GM23338 (cell line): ENCODE measurements around the gene BRSK2. TPM values are rescaled to one million over a fixed set of nuclear protein-coding genes. Genes with fewer than 3 reads are reported as not detected.

Source experiments
- ATAC-seq: fragments of 200-7000 bp; cut with Tn5 transposase; 3 replicates; pipeline ENCODE4 v1.9.1; 2020
- DNase-seq: peaks from one replicate; pipeline ENCODE4 v3.0.0-alpha.2; 2015; ENCODE audit warnings: low spot score
- H2AFZ ChIP-seq: fragments of 200-600 bp; sonication (generic); 2 replicates; pipeline ENCODE4 v1.8.0; 2016; ENCODE audit warnings: antibody characterized with exemption, mild to moderate bottlenecking, moderate library complexity
- H3F3A ChIP-seq: fragments of 200-600 bp; sonication (generic); replicated peaks from 2 replicates; pipeline ENCODE4 v1.8.0; 2017; ENCODE audit warnings: antibody characterized with exemption, mixed run types, low read depth
- H3K27ac ChIP-seq: fragments of 200-600 bp; sonication (generic); 2 replicates; pipeline ENCODE4 v1.6.1; 2016; ENCODE audit warnings: low read depth
- H3K27me3 ChIP-seq: fragments of 200-600 bp; sonication (generic); 2 replicates; pipeline ENCODE4 v1.8.0; 2016; ENCODE audit warnings: mild to moderate bottlenecking, mixed run types, moderate library complexity; ENCODE audit not compliant: insufficient read depth
- H3K36me3 ChIP-seq: fragments of 200-600 bp; sonication (generic); 2 replicates; pipeline ENCODE4 v1.8.0; 2016; ENCODE audit warnings: mild to moderate bottlenecking; ENCODE audit not compliant: insufficient read depth
- H3K4me1 ChIP-seq: fragments of 200-600 bp; sonication (generic); 2 replicates; pipeline ENCODE4 v1.8.0; 2016; ENCODE audit warnings: mild to moderate bottlenecking, moderate library complexity; ENCODE audit not compliant: insufficient read depth
- H3K4me2 ChIP-seq: fragments of 200-600 bp; sonication (generic); 2 replicates; pipeline ENCODE4 v1.7.1; 2017; ENCODE audit warnings: mixed run types
- H3K4me3 ChIP-seq: fragments of 200-600 bp; sonication (generic); 2 replicates; pipeline ENCODE4 v1.6.1; 2016; ENCODE audit warnings: mixed run types
- H3K79me2 ChIP-seq: fragments of 200-600 bp; sonication (generic); replicated peaks from 2 replicates; pipeline ENCODE4 v1.8.0; 2017; ENCODE audit warnings: mild to moderate bottlenecking; ENCODE audit not compliant: insufficient read depth
- H3K9me2 ChIP-seq: fragments of 200-600 bp; sonication (generic); 2 replicates; pipeline ENCODE4 v1.8.0; 2017; ENCODE audit not compliant: insufficient read depth
- H4K20me1 ChIP-seq: fragments of 200-600 bp; sonication (generic); replicated peaks from 2 replicates; pipeline ENCODE4 v1.8.0; 2017; ENCODE audit warnings: mild to moderate bottlenecking; ENCODE audit not compliant: insufficient read depth
- H3K27ac Mint-ChIP-seq: 2 replicates; pipeline ENCODE4 v1.8.0; 2020; ENCODE audit warnings: inconsistent platforms, mild to moderate bottlenecking, moderate library complexity, mixed read lengths
- H3K27me3 Mint-ChIP-seq: 3 replicates; pipeline ENCODE4 v1.8.0; 2022; ENCODE audit warnings: low read depth, mild to moderate bottlenecking, moderate library complexity, mixed read lengths, inconsistent platforms; ENCODE audit not compliant: insufficient read depth, poor library complexity
- H3K36me3 Mint-ChIP-seq: 3 replicates; pipeline ENCODE4 v1.8.0; 2021; ENCODE audit warnings: low read depth, mild to moderate bottlenecking, inconsistent platforms, moderate library complexity, mixed read lengths
- H3K4me1 Mint-ChIP-seq: 3 replicates; pipeline ENCODE4 v1.8.0; 2020; ENCODE audit warnings: mild to moderate bottlenecking, inconsistent platforms, mixed read lengths
- H3K4me3 Mint-ChIP-seq: 3 replicates; pipeline ENCODE4 v1.8.0; 2021; ENCODE audit warnings: moderate library complexity, mild to moderate bottlenecking, inconsistent platforms, mixed read lengths
- H3K9me3 Mint-ChIP-seq: 3 replicates; pipeline ENCODE4 v1.8.0; 2020; ENCODE audit warnings: moderate library complexity, mild to moderate bottlenecking, inconsistent platforms, mixed read lengths
- CREB1 ChIP-seq: fragments of 250-450 bp; sonication (Bioruptor Pico); IDR thresholded peaks from 2 replicates; pipeline ENCODE4 v1.5.0; 2020; ENCODE audit warnings: low read depth, mild to moderate bottlenecking, moderate library complexity
- EZH2 ChIP-seq: fragments of 200-600 bp; sonication (generic); IDR thresholded peaks from one replicate; pipeline ENCODE4 v1.8.0; 2017; ENCODE audit warnings: antibody characterized with exemption, mild to moderate bottlenecking, low read depth; ENCODE audit not compliant: unreplicated experiment
- EZH2phosphoT487 ChIP-seq: fragments of 200-600 bp; sonication (generic); IDR thresholded peaks from one replicate; pipeline ENCODE4 v1.8.1; 2018; ENCODE audit warnings: antibody characterized with exemption; ENCODE audit not compliant: unreplicated experiment
- JUNB ChIP-seq: IDR thresholded peaks from one replicate; pipeline ENCODE4 v1.6.1; 2016; ENCODE audit warnings: antibody characterized with exemption; ENCODE audit not compliant: unreplicated experiment
- NANOG ChIP-seq: IDR thresholded peaks from 2 replicates; pipeline ENCODE4 v1.6.1; 2016; ENCODE audit warnings: antibody characterized with exemption, borderline replicate concordance
- POLR2AphosphoS5 ChIP-seq: IDR thresholded peaks from 2 replicates; pipeline ENCODE4 v1.6.1; 2016; ENCODE audit warnings: antibody characterized with exemption, low read depth
- REST ChIP-seq: IDR thresholded peaks from one replicate; pipeline ENCODE4 v1.6.1; 2018; ENCODE audit warnings: antibody characterized with exemption; ENCODE audit not compliant: unreplicated experiment
- STAT1 ChIP-seq: IDR thresholded peaks from one replicate; pipeline ENCODE4 v1.6.1; 2016; ENCODE audit warnings: antibody characterized with exemption; ENCODE audit not compliant: unreplicated experiment
- ZNF114 ChIP-seq: fragments of 250-450 bp; sonication (Bioruptor Pico); IDR thresholded peaks from 2 replicates; pipeline ENCODE4 v1.5.0; 2020; ENCODE audit warnings: mild to moderate bottlenecking, moderate library complexity
- ZNF331 ChIP-seq: fragments of 250-450 bp; sonication (Bioruptor Pico); IDR thresholded peaks from 2 replicates; pipeline ENCODE4 v1.5.0; 2020; ENCODE audit warnings: low read depth, mild to moderate bottlenecking, moderate library complexity
- polyA plus RNA-seq: library from polyadenylated mRNA; unstranded; fragments of >200 nt; fragmentation: Nextera tagmentation; extraction: Ambion mirVana; gene quantifications from 2 replicates; pipeline ENCODE4 v1.2.1, GENCODE V29; 2016
- total RNA-seq: library from RNA; depleted of rRNA; stranded (reverse); fragments of >200 nt; shearing (Covaris generic); gene quantifications from 2 replicates; pipeline ENCODE4 v1.2.3, GENCODE V29; 2014
- TF ChIP-seq, protein P1 (sequence below): fragments of 250-450 bp; sonication (Bioruptor Pico); IDR thresholded peaks from 2 replicates; pipeline ENCODE4 v1.5.0; 2020; ENCODE audit warnings: mild to moderate bottlenecking, moderate library complexity
- TF ChIP-seq, protein P2 (sequence below): IDR thresholded peaks from 2 replicates; pipeline ENCODE4 v1.6.1; 2016; ENCODE audit warnings: antibody characterized with exemption
- TF ChIP-seq, protein P3 (sequence below), 2 experiments: fragments of 200-600 bp in 1 of 2; sonication (generic) in 1 of 2; conservative IDR thresholded peaks; 2 replicates each; pipeline versions ENCODE4 v1.5.1 to v1.6.1; 2016 to 2017; ENCODE audit warnings: antibody characterized with exemption in 2 of 2, low read depth in 2 of 2, mild to moderate bottlenecking in 2 of 2, moderate library complexity in 1 of 2

The BRSK2 gene
- total and polyA plus RNA-seq, 2 experiments from 2014 or later: 7.2 to 20.3 TPM

DNA sequence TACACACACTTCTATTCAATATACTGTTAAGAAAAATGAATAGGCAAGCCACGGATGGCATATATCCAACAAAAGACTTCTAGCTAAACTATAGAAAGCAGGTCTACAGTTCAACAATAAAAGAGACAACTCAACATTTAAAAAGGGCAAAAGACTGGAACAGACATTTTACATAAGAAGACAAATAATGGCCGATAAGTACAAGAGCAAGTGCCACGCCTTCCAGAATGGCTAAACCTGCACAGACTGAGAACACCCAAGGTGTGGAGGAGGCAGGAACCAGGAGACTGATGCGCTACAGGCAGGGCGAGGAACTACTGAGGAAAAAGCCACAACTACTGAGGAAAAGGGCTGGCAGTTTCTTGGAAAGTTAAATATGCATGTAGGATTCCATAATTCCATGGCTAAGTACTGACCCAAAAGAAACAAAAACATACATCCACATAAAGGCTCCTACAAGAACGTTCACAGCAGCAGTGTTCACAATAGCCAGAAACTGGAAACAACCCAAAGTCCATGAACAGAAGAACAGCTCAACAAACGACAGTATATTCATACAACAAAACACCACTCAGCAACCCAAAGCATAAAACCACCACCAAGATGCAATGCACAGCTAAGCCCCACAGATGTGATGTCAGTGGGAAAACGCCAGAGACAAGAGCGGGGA is 106.5 kb downstream of the BRSK2 start:
- H3K4me3 Mint-ChIP-seq: no peak overlapping the region
- H3K4me2 ChIP-seq: no peak overlapping the region
- peaks cover 69% of the 10 kb centered on the region for H3K79me2 ChIP-seq
- no peak overlapping the region for H3K27ac Mint-ChIP-seq
- H3F3A ChIP-seq: no peaks in the 10 kb centered on the region
- no peak overlapping the region for H3K4me3 ChIP-seq
- no peak overlapping the region for H2AFZ ChIP-seq
- DNase-seq: no peak
- peaks cover 5% of the 10 kb centered on the region for H3K36me3 Mint-ChIP-seq
- H3K4me1 Mint-ChIP-seq: peaks cover 12% of the 10 kb centered on the region
- no peaks in the 10 kb centered on the region for H3K27me3 ChIP-seq
- ATAC-seq: no peak
- no peak overlapping the region for H3K27ac ChIP-seq
- H3K9me3 Mint-ChIP-seq: peaks cover 8% of the 10 kb centered on the region; the same call in 2 of the 3 replicates
- H3K36me3 ChIP-seq: no peaks in the 10 kb centered on the region
- TF ChIP-seq ZNF331 (no peak), ZNF114 (CRISPR knock-in tag) (no peak), STAT1 (no peak), JUNB (no peak), REST (no peak), EZH2 (no peak), EZH2phosphoT487 (no peak), POLR2AphosphoS5 (no peak), NANOG (no peak), CREB1 (CRISPR knock-in tag) (no peak)
- TF ChIP-seq, protein P1, sequence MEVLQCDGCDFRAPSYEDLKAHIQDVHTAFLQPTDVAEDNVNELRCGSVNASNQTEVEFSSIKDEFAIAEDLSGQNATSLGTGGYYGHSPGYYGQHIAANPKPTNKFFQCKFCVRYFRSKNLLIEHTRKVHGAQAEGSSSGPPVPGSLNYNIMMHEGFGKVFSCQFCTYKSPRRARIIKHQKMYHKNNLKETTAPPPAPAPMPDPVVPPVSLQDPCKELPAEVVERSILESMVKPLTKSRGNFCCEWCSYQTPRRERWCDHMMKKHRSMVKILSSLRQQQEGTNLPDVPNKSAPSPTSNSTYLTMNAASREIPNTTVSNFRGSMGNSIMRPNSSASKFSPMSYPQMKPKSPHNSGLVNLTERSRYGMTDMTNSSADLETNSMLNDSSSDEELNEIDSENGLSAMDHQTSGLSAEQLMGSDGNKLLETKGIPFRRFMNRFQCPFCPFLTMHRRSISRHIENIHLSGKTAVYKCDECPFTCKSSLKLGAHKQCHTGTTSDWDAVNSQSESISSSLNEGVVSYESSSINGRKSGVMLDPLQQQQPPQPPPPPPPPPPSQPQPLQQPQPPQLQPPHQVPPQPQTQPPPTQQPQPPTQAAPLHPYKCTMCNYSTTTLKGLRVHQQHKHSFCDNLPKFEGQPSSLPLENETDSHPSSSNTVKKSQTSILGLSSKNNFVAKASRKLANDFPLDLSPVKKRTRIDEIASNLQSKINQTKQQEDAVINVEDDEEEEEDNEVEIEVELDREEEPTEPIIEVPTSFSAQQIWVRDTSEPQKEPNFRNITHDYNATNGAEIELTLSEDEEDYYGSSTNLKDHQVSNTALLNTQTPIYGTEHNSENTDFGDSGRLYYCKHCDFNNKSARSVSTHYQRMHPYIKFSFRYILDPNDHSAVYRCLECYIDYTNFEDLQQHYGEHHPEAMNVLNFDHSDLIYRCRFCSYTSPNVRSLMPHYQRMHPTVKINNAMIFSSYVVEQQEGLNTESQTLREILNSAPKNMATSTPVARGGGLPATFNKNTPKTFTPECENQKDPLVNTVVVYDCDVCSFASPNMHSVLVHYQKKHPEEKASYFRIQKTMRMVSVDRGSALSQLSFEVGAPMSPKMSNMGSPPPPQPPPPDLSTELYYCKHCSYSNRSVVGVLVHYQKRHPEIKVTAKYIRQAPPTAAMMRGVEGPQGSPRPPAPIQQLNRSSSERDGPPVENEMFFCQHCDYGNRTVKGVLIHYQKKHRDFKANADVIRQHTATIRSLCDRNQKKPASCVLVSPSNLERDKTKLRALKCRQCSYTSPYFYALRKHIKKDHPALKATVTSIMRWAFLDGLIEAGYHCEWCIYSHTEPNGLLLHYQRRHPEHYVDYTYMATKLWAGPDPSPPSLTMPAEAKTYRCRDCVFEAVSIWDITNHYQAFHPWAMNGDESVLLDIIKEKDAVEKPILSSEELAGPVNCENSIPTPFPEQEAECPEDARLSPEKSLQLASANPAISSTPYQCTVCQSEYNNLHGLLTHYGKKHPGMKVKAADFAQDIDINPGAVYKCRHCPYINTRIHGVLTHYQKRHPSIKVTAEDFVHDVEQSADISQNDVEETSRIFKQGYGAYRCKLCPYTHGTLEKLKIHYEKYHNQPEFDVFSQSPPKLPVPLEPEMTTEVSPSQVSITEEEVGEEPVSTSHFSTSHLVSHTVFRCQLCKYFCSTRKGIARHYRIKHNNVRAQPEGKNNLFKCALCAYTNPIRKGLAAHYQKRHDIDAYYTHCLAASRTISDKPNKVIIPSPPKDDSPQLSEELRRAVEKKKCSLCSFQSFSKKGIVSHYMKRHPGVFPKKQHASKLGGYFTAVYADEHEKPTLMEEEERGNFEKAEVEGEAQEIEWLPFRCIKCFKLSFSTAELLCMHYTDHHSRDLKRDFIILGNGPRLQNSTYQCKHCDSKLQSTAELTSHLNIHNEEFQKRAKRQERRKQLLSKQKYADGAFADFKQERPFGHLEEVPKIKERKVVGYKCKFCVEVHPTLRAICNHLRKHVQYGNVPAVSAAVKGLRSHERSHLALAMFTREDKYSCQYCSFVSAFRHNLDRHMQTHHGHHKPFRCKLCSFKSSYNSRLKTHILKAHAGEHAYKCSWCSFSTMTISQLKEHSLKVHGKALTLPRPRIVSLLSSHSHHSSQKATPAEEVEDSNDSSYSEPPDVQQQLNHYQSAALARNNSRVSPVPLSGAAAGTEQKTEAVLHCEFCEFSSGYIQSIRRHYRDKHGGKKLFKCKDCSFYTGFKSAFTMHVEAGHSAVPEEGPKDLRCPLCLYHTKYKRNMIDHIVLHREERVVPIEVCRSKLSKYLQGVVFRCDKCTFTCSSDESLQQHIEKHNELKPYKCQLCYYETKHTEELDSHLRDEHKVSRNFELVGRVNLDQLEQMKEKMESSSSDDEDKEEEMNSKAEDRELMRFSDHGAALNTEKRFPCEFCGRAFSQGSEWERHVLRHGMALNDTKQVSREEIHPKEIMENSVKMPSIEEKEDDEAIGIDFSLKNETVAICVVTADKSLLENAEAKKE (CRISPR knock-in tag): no peak
- TF ChIP-seq, protein P2, sequence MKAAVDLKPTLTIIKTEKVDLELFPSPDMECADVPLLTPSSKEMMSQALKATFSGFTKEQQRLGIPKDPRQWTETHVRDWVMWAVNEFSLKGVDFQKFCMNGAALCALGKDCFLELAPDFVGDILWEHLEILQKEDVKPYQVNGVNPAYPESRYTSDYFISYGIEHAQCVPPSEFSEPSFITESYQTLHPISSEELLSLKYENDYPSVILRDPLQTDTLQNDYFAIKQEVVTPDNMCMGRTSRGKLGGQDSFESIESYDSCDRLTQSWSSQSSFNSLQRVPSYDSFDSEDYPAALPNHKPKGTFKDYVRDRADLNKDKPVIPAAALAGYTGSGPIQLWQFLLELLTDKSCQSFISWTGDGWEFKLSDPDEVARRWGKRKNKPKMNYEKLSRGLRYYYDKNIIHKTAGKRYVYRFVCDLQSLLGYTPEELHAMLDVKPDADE: no peak
- TF ChIP-seq, protein P3, sequence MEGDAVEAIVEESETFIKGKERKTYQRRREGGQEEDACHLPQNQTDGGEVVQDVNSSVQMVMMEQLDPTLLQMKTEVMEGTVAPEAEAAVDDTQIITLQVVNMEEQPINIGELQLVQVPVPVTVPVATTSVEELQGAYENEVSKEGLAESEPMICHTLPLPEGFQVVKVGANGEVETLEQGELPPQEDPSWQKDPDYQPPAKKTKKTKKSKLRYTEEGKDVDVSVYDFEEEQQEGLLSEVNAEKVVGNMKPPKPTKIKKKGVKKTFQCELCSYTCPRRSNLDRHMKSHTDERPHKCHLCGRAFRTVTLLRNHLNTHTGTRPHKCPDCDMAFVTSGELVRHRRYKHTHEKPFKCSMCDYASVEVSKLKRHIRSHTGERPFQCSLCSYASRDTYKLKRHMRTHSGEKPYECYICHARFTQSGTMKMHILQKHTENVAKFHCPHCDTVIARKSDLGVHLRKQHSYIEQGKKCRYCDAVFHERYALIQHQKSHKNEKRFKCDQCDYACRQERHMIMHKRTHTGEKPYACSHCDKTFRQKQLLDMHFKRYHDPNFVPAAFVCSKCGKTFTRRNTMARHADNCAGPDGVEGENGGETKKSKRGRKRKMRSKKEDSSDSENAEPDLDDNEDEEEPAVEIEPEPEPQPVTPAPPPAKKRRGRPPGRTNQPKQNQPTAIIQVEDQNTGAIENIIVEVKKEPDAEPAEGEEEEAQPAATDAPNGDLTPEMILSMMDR (conservative IDR thresholded peaks at IDR 0.05; ENCODE audit: low read depth in 2 of 2): no peak
- peaks cover 16% of the 10 kb centered on the region for H4K20me1 ChIP-seq
- no peaks in the 10 kb centered on the region for H3K4me1 ChIP-seq
- H3K9me2 ChIP-seq: no peaks in the 10 kb centered on the region
- H3K27me3 Mint-ChIP-seq: peaks cover 4% of the 10 kb centered on the region
